ENCODE results near the gene RAB7A. TPM values are rescaled to one million over a fixed set of nuclear protein-coding genes. Genes with fewer than 3 reads are reported as not detected.
"Not testable (repeated sequence)": the region's sequence is repeated elsewhere in the genome, so short reads cannot be mapped to it uniquely, and the experiment has no call there.

Gene RAB7A
- total RNA-seq, 1 donor from 2014 or later, result 90.3 TPM

DNA sequence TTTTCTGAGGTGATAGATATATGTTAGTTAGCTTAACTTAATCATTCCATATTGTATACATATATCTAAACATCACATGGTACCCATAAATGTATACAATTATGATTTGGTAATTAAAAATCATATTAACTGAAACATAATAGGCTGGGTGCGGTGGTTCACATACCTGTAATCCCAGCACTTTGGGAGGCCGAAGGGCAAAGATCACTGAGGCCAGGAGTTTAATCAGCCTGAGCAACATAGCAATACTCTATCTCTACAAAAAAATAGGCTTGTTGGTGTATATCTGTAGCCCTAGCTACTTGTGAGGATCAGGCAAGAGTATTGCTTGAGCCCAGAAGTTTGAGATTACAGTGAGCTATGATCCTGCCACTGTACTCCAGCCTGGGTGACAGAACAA lies 20.9 kb downstream of the RAB7A start:
- intact Hi-C loops (cut with DNase I), result no loop called here
- Histone ChIP-seq H3K27ac (no peak overlapping the region), H3K4me3 (no peak overlapping the region), H3K27me3 (no peaks in the 10 kb centered on the region), H3K36me3 (peaks cover 18 to 31% of the 10 kb centered on the region in 2 donors), H3K4me1 (peaks cover 0 to 14% of the 10 kb centered on the region in 2 donors), H3K9me3 (no peaks in the 10 kb centered on the region)
- no peak for DNase-seq (ENCODE audit: low spot score in 2 of 2)
- TF ChIP-seq, protein P1, sequence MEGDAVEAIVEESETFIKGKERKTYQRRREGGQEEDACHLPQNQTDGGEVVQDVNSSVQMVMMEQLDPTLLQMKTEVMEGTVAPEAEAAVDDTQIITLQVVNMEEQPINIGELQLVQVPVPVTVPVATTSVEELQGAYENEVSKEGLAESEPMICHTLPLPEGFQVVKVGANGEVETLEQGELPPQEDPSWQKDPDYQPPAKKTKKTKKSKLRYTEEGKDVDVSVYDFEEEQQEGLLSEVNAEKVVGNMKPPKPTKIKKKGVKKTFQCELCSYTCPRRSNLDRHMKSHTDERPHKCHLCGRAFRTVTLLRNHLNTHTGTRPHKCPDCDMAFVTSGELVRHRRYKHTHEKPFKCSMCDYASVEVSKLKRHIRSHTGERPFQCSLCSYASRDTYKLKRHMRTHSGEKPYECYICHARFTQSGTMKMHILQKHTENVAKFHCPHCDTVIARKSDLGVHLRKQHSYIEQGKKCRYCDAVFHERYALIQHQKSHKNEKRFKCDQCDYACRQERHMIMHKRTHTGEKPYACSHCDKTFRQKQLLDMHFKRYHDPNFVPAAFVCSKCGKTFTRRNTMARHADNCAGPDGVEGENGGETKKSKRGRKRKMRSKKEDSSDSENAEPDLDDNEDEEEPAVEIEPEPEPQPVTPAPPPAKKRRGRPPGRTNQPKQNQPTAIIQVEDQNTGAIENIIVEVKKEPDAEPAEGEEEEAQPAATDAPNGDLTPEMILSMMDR (IDR thresholded peaks at IDR 0.05), result no peak

DNA sequence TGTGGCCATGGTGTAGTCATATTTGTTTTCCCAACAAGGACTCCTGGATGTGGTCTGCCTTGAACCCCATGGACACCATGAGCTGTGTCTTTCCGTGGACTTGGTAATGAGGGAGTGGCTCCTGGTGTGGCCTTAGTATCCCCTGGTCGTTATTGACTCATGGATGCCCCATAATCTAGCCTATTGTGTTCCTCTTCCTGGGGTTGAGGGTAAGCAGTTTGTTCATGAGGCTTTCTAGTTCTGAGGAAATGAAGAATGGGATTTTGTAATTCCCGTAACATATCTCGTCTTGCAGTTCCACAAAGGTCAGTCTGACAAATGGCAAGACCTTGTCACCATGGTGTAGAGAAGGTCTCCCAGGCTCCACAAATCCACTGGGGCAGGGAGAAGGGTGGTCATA lies 22.6 kb downstream of the RAB7A start:
- intact Hi-C loops (cut with DNase I), result no loop called here
- Histone ChIP-seq H3K9me3 (no peaks in the 10 kb centered on the region), H3K27ac (no peak overlapping the region), H3K36me3 (peaks cover 10 to 21% of the 10 kb centered on the region in 2 donors), H3K27me3 (no peaks in the 10 kb centered on the region), H3K4me1 (peaks cover 0 to 14% of the 10 kb centered on the region in 2 donors), H3K4me3 (no peak overlapping the region)
- no peak for DNase-seq (ENCODE audit: low spot score in 2 of 2)
- TF ChIP-seq, protein P1 (IDR thresholded peaks at IDR 0.05), result no peak

DNA sequence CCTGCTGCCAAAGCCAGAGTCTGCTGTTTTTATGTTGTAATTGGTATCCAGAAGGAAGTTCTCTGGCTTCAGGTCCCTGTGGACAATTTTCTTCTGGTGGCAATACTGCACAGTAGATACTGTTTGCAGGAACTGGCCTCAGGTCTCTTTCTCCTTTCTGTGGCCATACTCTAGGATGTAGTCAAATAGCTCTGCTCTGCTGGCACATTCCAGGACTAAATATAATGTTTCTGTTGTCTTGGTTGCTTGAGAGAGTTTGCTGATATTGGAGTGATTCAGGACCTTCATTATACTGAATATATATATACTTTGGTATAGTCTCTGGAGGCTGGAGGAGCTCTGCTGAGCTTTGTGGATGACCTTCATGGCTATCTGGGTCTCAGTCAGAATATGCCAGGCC lies 23.1 kb downstream of the RAB7A start:
- no peaks in the 10 kb centered on the region for H3K27me3 ChIP-seq
- H3K9me3 ChIP-seq, result no peaks in the 10 kb centered on the region
- H3K4me3 ChIP-seq, result no peak overlapping the region
- H3K27ac ChIP-seq, result no peak overlapping the region
- TF ChIP-seq, protein P1 (IDR thresholded peaks at IDR 0.05), result no peak
- H3K4me1 ChIP-seq, result peaks cover 0 to 14% of the 10 kb centered on the region in 2 donors
- peaks cover 5 to 16% of the 10 kb centered on the region in 2 donors for H3K36me3 ChIP-seq
- intact Hi-C loops (cut with DNase I), result no loop called here
- DNase-seq (ENCODE audit: low spot score in 2 of 2), result no peak

DNA sequence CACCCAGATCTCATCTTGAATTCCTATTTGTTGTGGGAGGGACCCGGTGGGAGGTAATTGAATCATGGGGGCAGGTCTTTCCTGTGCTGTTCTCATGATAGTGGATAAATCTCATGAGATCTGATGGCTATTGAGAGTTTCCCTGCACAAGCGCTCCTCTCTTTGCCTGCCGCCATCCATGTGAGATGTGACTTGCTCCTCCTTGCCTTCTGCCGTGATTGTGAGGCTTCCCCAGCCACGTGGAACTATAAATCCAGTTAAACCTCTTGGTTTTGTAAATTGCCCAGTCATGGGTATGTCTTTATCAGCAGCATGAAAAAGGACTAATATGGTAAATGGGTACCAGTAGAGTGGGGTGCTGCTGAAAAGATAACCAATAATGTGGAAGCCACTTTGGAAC lies 23.6 kb downstream of the RAB7A start:
- H3K9me3 ChIP-seq; intact Hi-C loops (cut with DNase I); H3K27me3 ChIP-seq; H3K4me3 ChIP-seq; H3K27ac ChIP-seq; DNase-seq (ENCODE audit: low spot score in 2 of 2): not testable (repeated sequence)
- Histone ChIP-seq H3K4me1 (peaks cover 0 to 14% of the 10 kb centered on the region in 2 donors), H3K36me3 (peaks cover 0 to 14% of the 10 kb centered on the region in 2 donors)

DNA sequence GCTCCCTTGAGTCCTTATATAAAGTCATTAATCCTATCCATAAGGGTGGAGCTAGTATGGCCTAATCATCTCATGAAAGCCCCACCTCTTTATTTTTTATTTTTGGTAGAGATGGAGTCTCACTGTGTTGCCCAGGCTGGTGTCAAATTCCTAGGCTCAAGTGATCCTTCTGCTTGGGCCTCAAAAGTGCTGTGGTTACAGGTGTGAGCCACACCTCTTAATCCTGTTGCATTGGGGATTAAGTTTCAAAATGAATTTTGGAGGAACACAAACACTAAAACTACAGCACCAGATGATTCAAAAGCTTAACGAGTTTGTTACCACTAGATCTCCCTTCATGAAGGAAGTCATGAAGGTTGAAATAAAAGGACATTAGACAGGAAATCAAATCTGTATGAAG lies 27.7 kb downstream of the RAB7A start:
- Histone ChIP-seq H3K4me3 (no peak overlapping the region), H3K36me3 (no peaks in the 10 kb centered on the region), H3K27me3 (no peaks in the 10 kb centered on the region), H3K4me1 (peaks cover 0 to 7% of the 10 kb centered on the region in 2 donors), H3K27ac (no peak overlapping the region), H3K9me3 (peaks cover 0 to 5% of the 10 kb centered on the region in 2 donors)
- DNase-seq (ENCODE audit: low spot score in 2 of 2), result no peak
- intact Hi-C loops (cut with DNase I), result no loop called here
- TF ChIP-seq, protein P1 (IDR thresholded peaks at IDR 0.05), result no peak

DNA sequence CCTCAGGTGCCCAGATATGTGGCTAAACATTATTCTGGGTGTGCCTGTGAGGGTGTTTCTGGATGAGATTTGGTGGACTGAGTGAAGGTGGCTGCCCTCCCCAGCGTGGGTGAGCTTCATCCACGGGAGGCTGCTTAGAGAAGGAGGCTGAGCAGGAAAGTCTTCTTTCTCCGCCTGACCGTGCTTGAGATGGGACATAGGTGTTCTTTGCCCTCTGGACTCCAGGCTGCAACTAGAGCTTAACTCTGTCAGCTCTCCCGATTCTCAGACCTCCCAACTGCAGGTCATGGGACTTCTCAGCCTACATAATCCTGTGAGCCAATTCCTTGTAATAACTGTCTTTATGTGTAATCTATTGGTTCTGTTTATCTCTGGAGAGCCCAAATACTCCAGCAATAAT lies 34.1 kb downstream of the RAB7A start:
- H3K4me3 ChIP-seq, result no peak overlapping the region
- peaks cover 0 to 5% of the 10 kb centered on the region in 2 donors for H3K9me3 ChIP-seq

More for the DNA sequence above, 34.1 kb downstream of the RAB7A start:
- Histone ChIP-seq H3K36me3 (peaks cover 3 to 12% of the 10 kb centered on the region in 2 donors), H3K27ac (no peak overlapping the region), H3K27me3 (no peaks in the 10 kb centered on the region), H3K4me1 (peaks cover 2 to 5% of the 10 kb centered on the region in 2 donors)
- intact Hi-C loops (cut with DNase I), result no loop called here
- no peak for DNase-seq (ENCODE audit: low spot score in 2 of 2)
- TF ChIP-seq, protein P1 (IDR thresholded peaks at IDR 0.05), result no peak

Data from ascending aorta (tissue), 2 donors.